Ishikawa (cell line): ENCODE results near the gene ZZZ3.

ENCODE experiments used
- CEBPB ChIP-seq: IDR thresholded peaks from 2 replicates; pipeline ENCODE4 v1.6.1; 2012
- CREB1 ChIP-seq: IDR thresholded peaks from 2 replicates; pipeline ENCODE4 v1.6.1; 2012; ENCODE audit warnings: low read depth
- EGR1 ChIP-seq: IDR thresholded peaks from 2 replicates; pipeline ENCODE4 v1.6.1; 2012
- FOXM1 ChIP-seq: IDR thresholded peaks from 2 replicates; pipeline ENCODE4 v1.6.1; 2012; ENCODE audit warnings: low read depth, borderline replicate concordance
- MAX ChIP-seq: IDR thresholded peaks from 2 replicates; pipeline ENCODE4 v1.6.1; 2012
- RAD21 ChIP-seq: IDR thresholded peaks from 2 replicates; pipeline ENCODE4 v1.6.1; 2012; ENCODE audit warnings: low read depth
- REST ChIP-seq: IDR thresholded peaks from 2 replicates; pipeline ENCODE4 v1.6.1; 2012; ENCODE audit warnings: low read depth, mild to moderate bottlenecking
- USF1 ChIP-seq: IDR thresholded peaks from 2 replicates; pipeline ENCODE4 v1.6.1; 2012
- YY1 ChIP-seq: IDR thresholded peaks from 2 replicates; pipeline ENCODE4 v1.6.1; 2012; ENCODE audit warnings: low read depth

GRCh38 chr1:77686796-77687518 is 4.5 kb upstream of the ZZZ3 start:
- TF ChIP-seq RAD21 (no peak), EGR1 (no peak), REST (no peak), MAX (no peak), USF1 (no peak), CEBPB (no peak), YY1 (no peak), FOXM1 (no peak), CREB1 (no peak)
